Thyroid gland (tissue), 4 donors: ENCODE results near the gene CST9L.

Source experiments
- POLR2A ChIP-seq, 2 donors: fragments of 450-650 bp; IDR thresholded peaks; one replicate each; pipeline ENCODE4 v1.6.1; 2017; ENCODE audit warnings: antibody characterized with exemption in 2 of 2, mild to moderate bottlenecking in 2 of 2, moderate library complexity in 1 of 2
- TF ChIP-seq, protein P1 (sequence below), 6 experiments: fragments of 200-600 bp in 3 of 6; fragments of 450-650 bp in 3 of 6; sonication (generic) in 3 of 6; IDR thresholded peaks; one replicate each; pipeline ENCODE4 v1.5.1; 2016 to 2019; ENCODE audit warnings: antibody characterized with exemption in 6 of 6, mild to moderate bottlenecking in 2 of 6, inconsistent platforms in 1 of 6, moderate library complexity in 1 of 6

DNA sequence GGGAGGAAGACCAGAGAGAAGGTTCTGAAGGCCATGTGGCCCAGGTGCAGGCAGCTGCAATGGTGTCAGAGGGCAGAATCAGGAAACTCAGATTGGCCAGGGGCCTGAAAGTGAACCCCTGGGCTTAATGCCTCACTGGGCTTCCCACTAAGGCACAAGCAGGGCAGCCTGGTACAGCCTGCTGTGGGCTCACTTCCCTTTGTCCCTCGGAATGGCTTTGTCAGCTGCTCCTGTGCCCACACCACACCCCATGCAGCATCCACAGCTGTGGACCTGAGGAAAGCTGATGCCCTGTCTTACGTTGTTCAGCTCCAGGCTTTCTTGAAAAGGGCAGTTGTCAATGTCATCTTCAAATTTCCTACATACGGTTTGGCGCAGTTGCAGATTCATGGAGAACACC, 35.0 kb upstream of the CST9L start:
- TF ChIP-seq, protein P1, sequence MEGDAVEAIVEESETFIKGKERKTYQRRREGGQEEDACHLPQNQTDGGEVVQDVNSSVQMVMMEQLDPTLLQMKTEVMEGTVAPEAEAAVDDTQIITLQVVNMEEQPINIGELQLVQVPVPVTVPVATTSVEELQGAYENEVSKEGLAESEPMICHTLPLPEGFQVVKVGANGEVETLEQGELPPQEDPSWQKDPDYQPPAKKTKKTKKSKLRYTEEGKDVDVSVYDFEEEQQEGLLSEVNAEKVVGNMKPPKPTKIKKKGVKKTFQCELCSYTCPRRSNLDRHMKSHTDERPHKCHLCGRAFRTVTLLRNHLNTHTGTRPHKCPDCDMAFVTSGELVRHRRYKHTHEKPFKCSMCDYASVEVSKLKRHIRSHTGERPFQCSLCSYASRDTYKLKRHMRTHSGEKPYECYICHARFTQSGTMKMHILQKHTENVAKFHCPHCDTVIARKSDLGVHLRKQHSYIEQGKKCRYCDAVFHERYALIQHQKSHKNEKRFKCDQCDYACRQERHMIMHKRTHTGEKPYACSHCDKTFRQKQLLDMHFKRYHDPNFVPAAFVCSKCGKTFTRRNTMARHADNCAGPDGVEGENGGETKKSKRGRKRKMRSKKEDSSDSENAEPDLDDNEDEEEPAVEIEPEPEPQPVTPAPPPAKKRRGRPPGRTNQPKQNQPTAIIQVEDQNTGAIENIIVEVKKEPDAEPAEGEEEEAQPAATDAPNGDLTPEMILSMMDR (IDR thresholded peaks at IDR 0.05), result no peak
- no peak for TF ChIP-seq POLR2A (IDR thresholded peaks at IDR 0.05)
